Measurements from ENCODE around the gene UBE2E1.

The UBE2E1 gene

DNA sequence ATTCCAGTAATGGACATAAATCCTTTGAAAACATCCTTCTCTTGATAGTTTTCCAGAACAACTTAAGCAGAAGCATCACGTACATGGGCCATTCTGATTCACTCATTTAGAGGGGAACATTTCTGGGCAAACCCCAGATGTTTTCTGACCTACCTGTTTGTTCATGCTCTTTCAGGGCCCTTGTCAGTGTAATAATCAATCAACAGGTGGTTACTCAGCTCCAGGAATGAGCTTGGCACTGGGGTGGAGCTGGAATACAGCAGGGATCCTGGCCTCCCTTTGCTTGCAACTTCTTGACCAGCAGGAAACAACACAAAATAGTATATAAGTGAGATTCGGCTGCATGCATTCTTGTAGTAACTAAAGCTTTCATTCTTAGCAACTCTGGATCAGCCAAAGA lies 9.2 kb upstream of the UBE2E1 start:
- DNase-seq, result no peak

- no peak for DNase-seq
These were observed 8.3 kb upstream of the UBE2E1 start for GRCh38 chr3:23797491-23797890.

GRCh38 chr3:23798456-23798855 lies 7.3 kb upstream of the UBE2E1 start:
- DNase-seq, result no peak

DNA sequence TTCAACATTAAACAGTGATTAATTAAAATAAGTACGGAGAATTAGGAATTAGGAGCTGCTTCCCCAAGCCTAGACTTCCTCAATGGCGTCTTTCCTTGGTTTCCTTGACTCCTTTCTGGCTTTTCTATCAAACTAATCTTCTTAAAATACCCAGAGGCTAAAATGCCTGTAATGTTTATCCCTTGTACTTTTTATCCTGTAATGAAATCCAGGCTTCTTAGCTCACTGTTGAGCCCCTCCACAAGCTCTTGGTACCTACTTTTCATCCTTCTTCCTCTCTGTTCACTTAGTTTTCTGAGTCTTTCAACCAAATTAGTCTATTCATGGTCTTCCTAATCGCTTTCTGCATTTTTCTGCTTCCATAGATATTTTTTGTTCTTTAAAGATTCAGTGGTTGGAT lies 6.9 kb upstream of the UBE2E1 start:
- DNase-seq, result no peak

- DNase-seq, result no peak
These were observed 5.0 kb upstream of the UBE2E1 start for GRCh38 chr3:23800731-23801130.

DNA sequence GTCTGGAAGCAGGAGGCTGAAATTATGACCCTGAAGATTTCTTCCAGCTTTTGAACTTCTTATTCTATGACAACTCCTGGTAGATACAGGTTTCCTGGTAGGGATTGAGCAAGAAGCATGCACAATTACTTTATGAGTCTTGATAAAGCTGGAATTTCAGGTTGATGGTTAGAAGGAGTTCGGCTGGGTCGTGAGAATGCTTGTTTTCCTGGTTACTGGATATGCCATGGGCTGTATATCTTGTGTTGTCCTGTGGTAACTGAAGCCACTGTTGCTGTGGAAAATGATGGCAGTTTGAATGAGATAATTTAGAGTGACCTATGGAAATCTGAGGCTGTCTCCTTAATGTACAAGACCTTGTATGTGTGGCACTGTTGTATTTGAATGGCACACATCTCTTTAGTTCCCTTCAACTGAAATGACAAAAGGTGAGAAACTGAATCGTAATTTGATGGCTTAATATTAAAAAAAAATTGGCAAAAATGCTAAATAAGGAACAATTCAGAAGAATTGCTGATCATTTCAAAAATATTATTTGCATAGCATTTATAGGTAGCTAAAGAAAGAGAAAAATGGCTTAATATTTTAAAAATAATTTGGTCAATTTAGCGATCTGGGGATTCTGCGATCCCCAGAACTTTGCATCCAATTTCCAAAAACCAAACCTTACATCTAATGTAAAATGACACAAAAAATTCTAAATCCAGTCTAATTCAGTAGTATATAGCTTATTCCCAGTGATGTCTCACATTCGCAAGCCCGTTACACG lies 1.1 kb upstream of the UBE2E1 start:
- peak; percentile 70 for DNase-seq

DNA sequence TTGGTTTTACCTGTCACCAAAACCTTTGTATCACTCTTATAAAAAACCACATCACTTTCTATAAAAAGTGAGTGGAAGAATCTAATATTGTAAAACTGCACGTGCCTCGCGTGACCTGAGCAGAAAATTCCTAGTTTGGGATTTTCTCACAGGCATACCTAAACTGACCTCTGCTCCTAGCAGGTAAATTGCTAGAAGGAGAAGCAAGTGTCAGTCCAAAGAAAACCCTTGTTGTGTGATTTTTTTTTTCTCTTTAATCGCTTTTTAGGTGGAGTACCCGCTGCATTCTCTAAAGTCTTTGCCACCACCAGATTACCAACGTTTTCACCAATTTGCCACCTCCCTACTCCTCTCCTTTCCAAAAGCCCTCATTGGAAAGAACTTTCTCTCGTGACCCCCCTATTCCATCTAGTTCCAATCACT lies 534 bp upstream of the UBE2E1 start:
- no peak for DNase-seq

- DNase-seq, result no peak
These were observed 1.0 kb downstream of the UBE2E1 start for GRCh38 chr3:23806534-23807423.

GRCh38 chr3:23807424-23808015 lies 1.8 kb downstream of the UBE2E1 start:
- no peak for DNase-seq

- DNase-seq, result no peak
These were observed 2.8 kb downstream of the UBE2E1 start for GRCh38 chr3:23808525-23808924.

DNA sequence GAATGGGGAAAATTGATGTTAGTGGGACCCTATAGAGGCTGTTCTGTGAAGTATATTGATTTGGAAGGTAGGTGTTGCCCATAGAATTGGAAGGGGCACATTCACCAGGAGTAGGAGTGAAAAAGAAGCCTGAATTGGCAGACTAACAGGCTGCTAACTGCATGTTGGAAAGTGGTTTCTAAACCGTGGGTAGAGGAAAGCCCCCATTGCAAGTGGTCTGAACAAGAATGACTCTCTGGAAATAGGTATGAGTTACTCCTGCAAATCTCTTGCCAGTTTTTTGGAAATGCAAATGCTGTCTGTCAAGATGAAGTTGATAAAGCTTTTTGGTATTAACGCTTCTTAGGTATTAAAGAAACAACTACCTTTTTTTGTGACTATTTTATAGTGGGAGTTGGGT lies 3.5 kb downstream of the UBE2E1 start:
- no peak for DNase-seq

DNA sequence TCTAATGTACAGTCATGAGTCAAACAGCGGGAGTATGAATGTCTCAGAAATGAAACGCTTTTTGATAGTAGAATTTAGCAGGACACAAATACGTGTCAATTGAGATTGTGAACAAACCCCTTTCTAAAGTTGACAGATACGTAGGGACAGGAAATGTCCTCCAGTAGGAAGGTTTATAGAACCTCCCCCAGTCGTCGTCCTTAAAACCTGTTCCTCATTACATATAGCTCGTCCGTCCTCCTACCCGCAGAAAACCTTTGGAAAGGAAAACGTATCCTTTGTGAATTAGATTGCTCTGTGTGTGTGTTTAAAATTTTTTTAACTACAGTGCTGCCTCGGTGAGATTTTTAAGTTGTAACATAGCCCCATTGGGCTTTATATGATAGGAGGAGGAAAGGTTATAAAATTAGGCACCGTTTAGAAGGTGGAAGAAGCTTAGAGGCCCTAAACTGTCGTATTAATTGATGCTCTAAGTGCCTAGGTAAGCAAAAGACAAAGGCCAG lies 4.1 kb downstream of the UBE2E1 start:
- no peak for DNase-seq

- DNase-seq, result no peak
These were observed 4.8 kb downstream of the UBE2E1 start for GRCh38 chr3:23810343-23811184.

DNA sequence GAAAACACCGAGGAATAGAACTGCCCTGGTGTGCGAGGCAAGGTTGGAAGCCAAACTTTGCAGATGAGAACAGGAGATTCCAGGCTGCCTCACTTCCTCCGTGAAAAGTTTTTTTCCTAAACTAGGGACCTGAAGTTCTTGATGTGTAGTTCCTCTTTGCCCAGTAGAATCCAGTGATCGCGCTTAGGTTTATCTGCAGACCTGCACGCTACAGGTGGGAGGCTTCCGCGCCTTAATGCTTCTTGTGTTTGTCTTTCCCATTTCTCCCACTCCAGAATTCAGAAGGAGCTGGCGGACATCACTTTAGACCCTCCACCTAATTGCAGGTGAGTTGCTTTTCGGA lies 5.4 kb downstream of the UBE2E1 start:
- no peak for DNase-seq

DNA sequence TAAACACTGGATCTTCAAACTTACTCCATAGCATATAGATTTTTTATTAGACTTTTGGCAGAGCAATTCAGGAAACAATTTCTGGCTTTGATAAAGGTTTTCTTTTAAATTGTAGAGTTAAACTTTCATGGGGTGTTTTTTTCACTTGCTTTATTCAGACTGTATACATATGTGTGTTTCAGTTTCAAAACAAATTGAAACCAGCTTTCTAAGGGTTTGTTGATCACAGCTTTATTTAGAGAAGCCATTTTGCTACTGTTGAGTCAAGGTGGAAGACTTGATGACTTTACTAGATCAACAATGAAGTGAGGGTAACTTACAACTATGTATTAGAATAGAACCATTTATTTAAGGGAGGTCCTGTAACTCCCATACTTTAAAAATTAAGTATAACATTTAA lies 6.2 kb downstream of the UBE2E1 start:
- no peak for DNase-seq

DNA sequence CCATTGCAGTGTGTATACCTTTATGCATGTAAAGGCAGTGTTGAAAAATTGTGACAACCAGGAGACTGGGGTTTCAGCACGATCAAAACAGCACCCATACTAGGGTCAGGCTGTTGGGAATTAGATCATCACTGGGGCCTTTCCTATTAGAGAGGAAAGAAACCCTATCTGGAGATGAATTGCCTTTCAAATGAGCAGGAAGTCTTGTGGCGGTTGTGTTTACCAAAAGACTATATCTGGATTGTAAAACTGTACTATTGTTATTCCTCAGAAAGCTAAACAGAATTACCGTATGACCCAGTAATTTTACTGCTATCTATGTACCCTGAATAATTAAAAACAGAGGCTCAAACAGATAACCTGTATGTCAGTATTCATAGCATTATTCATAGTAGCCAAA lies 10.1 kb downstream of the UBE2E1 start:
- no peak for DNase-seq

GRCh38 chr3:23816721-23817120 lies 11.0 kb downstream of the UBE2E1 start:
- DNase-seq, result no peak

- DNase-seq, result no peak
These were observed 11.9 kb downstream of the UBE2E1 start for GRCh38 chr3:23817508-23818223.

- DNase-seq, result no peak
These were observed 14.0 kb downstream of the UBE2E1 start for GRCh38 chr3:23819599-23820360.

DNA sequence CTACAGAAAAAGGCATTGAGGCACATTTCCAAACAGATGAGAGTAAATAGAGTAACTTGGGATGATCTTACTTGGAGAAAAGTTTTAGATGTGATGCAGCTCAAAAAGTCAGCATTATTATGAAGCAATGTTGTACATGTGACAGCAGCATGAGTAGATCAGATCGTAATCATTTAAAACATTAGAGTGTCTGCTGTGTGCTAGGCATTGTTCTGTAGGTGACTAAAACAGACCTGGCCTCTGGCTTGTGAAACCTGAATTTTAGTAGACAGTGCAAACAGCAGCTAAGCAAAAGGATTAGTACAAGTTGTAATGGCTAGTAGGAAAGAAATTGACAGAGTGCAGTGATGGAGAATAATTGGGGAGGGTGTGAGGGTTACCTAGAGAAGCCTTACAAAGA lies 15.1 kb downstream of the UBE2E1 start:
- no peak for DNase-seq

DNA sequence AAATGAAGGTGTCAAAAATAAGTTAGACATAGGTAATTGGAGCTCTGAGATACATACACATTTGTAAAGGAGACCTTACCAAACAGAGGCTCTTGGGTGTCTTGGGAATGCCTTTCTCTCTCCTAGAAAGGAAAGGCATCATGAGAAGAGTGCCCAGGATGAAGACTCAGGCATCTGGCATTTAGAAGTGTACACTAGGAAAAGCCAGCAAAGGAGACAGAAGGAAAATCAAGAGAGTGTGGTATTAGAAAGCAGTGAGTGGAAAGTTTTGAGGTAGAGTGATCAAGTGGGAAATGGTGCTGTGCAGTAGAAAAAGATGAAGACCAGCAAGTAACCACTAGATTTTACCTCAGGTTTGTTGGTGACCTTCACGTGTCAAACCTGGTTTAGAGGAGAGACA lies 16.1 kb downstream of the UBE2E1 start:
- DNase-seq, result no peak

Measured in NCI-H226 (cell line).